Prostate gland (tissue), 2 donors: ENCODE data around the gene CILP2. TPM values are rescaled to one million over a fixed set of nuclear protein-coding genes. Genes with fewer than 3 reads are reported as not detected.
A peak's percentile ranks its signal among the peaks of the same experiment; 100 is the strongest.

Experiments used
- DNase-seq: peaks from one replicate; pipeline ENCODE4 v3.0.0-alpha.2; 2019; ENCODE audit warnings: low spot score
- H3K27ac ChIP-seq, 2 donors: fragments of 200-600 bp; sonication (generic); 2 replicates each; pipeline ENCODE4 v1.5.1; 2017 to 2019
- H3K27me3 ChIP-seq: fragments of 200-600 bp; sonication (generic); replicated peaks from 2 replicates; pipeline ENCODE4 v1.5.1; 2019; ENCODE audit not compliant: insufficient read depth
- H3K36me3 ChIP-seq, 2 donors: fragments of 200-600 bp; sonication (generic); 1 replicate in 1 of 2; 2 replicates in 1 of 2; pipeline versions ENCODE4 v1.5.1 to v1.8.1; 2017 to 2019
- H3K4me1 ChIP-seq: fragments of 200-600 bp; sonication (generic); replicated peaks from 2 replicates; pipeline ENCODE4 v1.5.1; 2019
- H3K4me3 ChIP-seq, 2 donors: fragments of 200-600 bp; sonication (generic); 2 replicates each; pipeline ENCODE4 v1.5.1; 2017 to 2019
- H3K9me3 ChIP-seq: fragments of 200-600 bp; sonication (generic); 2 replicates; pipeline ENCODE4 v1.5.1; 2017
- POLR2A ChIP-seq: fragments of 450-650 bp; IDR thresholded peaks from one replicate; pipeline ENCODE4 v1.6.1; 2016; ENCODE audit warnings: antibody characterized with exemption, mild to moderate bottlenecking
- POLR2AphosphoS5 ChIP-seq: sonication (generic); formaldehyde crosslinking; IDR thresholded peaks from one replicate; pipeline ENCODE4 v1.6.1; 2017; ENCODE audit warnings: antibody characterized with exemption
- WGBS: methylation state at CpG from one replicate; pipeline ENCODE4 v1.1.5; 2018; 5-methylcytosine and 5-hydroxymethylcytosine counted together
- intact Hi-C: fragments of 100-400 bp; cut with DNase I; formaldehyde crosslinking; loops from one replicate; pipeline ENCODE4 v1.14.2; 2022
- total RNA-seq, 2 donors: library from RNA; depleted of rRNA; stranded (reverse); fragments of >200 nt; gene quantifications; one replicate each; pipeline ENCODE4 v1.1.0, GENCODE V29; 2016
- TF ChIP-seq, protein P1 (sequence below), 4 experiments: fragments of 200-600 bp in 2 of 4; fragments of 450-650 bp in 2 of 4; sonication (generic) in 2 of 4; IDR thresholded peaks; 1 replicate in 3 of 4; 2 replicates in 1 of 4; pipeline ENCODE4 v1.5.1; 2016 to 2019; ENCODE audit warnings: antibody characterized with exemption in 4 of 4, mild to moderate bottlenecking in 2 of 4, moderate library complexity in 2 of 4

Gene CILP2
- total RNA-seq, 2 donors from 2014 or later, result 0.68 to 3.7 TPM

DNA sequence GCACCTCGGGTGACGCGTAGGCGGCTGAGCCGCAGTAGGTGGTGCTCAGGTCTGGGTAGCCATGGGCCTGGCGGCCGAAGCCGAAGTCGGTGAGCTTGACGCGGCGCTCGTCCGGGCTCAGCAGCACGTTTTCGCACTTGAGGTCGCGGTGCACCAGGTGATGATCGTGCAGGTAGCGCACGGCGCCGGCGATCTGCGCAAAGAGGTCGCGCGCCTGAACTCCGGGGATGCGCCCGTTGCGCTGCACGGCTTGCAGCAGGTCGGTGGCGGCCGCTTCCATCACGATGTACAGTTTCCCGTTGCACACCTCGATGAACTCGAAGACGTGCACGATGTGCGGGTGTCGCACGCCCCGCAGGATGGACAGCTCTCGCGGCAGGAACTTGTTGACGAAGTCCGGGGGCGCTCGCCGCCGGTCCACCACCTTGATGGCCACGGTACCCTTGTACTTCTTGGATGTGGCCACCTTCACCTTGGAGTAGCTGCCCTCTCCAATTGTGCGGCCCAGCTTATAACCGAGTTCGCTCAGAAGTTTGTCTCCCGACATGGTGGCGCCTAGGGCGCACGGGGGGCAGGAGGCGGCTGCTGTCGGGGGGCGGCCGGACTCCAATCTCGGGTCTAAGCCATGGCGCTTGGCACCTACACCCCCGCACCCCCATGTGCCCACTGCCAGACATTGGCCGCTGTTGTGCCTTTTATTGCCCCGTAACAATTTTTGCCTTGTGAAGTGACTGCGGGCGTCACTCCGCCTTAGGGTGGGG is 23.0 kb upstream of the CILP2 start, which contains the start of gene TSSK6:
Gene TSSK6, minus strand, starts transcription at position 668 of the 761 bp plus-strand sequence. Its CDS starts 121 bp downstream, at position 547.
- H3K27ac ChIP-seq, result peak within 1 kb of the TSS; percentile 81 to 83
- no peaks in the 10 kb centered on the region for H3K27me3 ChIP-seq
- no peaks in the 10 kb centered on the region for H3K36me3 ChIP-seq
- WGBS, result 82% methylated on average over 73 of the region's 74 CpGs
- no peaks in the 10 kb centered on the region for H3K9me3 ChIP-seq
- H3K4me1 ChIP-seq, result no peaks in the 10 kb centered on the region
- intact Hi-C loops, result no loop called here
- DNase-seq, result no peak
- TF ChIP-seq, protein P1, sequence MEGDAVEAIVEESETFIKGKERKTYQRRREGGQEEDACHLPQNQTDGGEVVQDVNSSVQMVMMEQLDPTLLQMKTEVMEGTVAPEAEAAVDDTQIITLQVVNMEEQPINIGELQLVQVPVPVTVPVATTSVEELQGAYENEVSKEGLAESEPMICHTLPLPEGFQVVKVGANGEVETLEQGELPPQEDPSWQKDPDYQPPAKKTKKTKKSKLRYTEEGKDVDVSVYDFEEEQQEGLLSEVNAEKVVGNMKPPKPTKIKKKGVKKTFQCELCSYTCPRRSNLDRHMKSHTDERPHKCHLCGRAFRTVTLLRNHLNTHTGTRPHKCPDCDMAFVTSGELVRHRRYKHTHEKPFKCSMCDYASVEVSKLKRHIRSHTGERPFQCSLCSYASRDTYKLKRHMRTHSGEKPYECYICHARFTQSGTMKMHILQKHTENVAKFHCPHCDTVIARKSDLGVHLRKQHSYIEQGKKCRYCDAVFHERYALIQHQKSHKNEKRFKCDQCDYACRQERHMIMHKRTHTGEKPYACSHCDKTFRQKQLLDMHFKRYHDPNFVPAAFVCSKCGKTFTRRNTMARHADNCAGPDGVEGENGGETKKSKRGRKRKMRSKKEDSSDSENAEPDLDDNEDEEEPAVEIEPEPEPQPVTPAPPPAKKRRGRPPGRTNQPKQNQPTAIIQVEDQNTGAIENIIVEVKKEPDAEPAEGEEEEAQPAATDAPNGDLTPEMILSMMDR (IDR thresholded peaks at IDR 0.05), result no peak
- TF ChIP-seq POLR2AphosphoS5 (no peak), POLR2A (no peak)
- H3K4me3 ChIP-seq, result peak within 1 kb of the TSS; percentile 59 to 67

DNA sequence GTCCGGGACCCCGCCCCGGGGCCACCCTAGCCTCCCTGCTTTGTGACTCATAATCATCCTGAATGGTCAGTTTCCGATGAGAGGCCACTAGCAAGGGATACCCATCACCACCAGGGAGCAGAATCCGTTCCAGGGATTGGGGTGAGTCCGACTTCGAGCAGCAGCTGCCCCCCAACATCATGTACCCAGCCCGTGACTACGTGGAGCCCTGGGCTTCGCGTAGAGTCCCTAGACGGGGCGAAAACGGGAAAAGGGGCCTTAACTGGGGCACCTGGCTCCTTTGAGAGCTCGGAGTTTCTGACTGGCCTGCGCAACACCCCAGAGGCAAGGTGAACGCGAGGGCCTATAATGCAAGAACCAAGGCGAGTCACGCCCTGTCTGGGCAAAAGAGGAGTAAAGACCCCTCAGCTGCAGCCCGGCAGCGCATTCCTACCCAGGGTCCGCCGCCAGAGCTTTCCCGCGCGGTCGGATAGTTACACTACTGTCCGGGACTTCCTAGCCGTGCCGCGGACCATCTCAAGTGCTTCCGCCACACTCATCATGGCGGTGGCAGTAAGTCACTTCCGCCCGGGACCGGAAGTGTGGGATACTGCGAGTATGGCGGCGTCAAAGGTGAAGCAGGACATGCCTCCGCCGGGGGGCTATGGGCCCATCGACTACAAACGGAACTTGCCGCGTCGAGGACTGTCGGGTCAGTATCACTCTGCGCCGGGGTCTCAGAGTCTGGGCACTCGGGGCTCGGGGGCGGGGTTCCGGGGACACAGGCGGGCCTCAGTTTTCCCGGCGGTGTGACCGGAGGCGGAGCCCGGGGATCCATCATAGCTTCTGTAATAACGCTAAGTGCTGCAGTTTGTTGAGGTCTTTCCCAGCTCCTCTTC is 22.2 kb upstream of the CILP2 start, which contains the start of gene NDUFA13:
Gene NDUFA13, plus strand, starts transcription at position 584 of the 878 bp plus-strand sequence. Its CDS starts 14 bp downstream, at position 598.
- DNase-seq, result peak; percentile 89
- 11% methylated on average over 29 of the region's 61 CpGs for WGBS
- no peaks in the 10 kb centered on the region for H3K9me3 ChIP-seq
- H3K36me3 ChIP-seq, result no peaks in the 10 kb centered on the region
- H3K4me1 ChIP-seq, result no peaks in the 10 kb centered on the region
- intact Hi-C loops, result no loop called here
- no peaks in the 10 kb centered on the region for H3K27me3 ChIP-seq
- H3K27ac ChIP-seq, result peak within 1 kb of the TSS; percentile 81 to 83
- TF ChIP-seq, protein P1 (IDR thresholded peaks at IDR 0.05), result peak in 1 of 4 experiments; percentile 19
- TF ChIP-seq POLR2A (peak; percentile 62), POLR2AphosphoS5 (peak; percentile 99)
- H3K4me3 ChIP-seq, result peak within 1 kb of the TSS; percentile 59 to 67

- peak overlapping the region in 1 of 2 donors; percentile 67 for H3K4me3 ChIP-seq
- no peak for DNase-seq
- no peaks in the 10 kb centered on the region for H3K9me3 ChIP-seq
- no peaks in the 10 kb centered on the region for H3K36me3 ChIP-seq
- 82% methylated on average over 10 of the region's 10 CpGs for WGBS
- H3K4me1 ChIP-seq, result no peaks in the 10 kb centered on the region
- intact Hi-C loops, result no loop called here
- no peaks in the 10 kb centered on the region for H3K27me3 ChIP-seq
- no peak for TF ChIP-seq POLR2A
- TF ChIP-seq, protein P1 (IDR thresholded peaks at IDR 0.05), result no peak
- TF ChIP-seq POLR2AphosphoS5, result no peak
- H3K27ac ChIP-seq, result no peak overlapping the region
These were observed 20.8 kb upstream of the CILP2 start for GRCh38 chr19:19517235-19517619.

DNA sequence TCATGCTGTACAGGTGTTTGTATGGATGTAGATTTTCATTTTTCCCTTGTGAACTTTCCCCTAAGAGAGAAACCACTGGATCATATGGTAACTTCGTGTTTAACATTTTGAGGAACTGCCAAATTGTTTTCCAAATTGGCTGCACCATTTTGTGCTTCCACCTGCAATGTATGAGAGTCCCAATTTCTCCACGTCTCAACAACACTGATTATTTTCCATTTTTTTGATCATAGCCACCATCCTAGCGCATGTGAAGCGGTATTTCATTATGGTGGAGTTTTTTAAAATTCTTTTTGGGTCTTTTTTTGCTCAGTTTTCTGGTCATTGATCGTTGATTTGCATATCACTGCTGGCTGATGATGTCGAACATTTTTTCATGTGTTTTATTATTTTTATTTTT is 17.1 kb upstream of the CILP2 start:
- Histone ChIP-seq H3K4me3 (no peak overlapping the region), H3K36me3 (no peaks in the 10 kb centered on the region), H3K27ac (no peak overlapping the region), H3K4me1 (no peaks in the 10 kb centered on the region), H3K27me3 (no peaks in the 10 kb centered on the region), H3K9me3 (no peaks in the 10 kb centered on the region)
- WGBS, result 78% methylated on average over 6 of the region's 6 CpGs
- intact Hi-C loops, result no loop called here
- TF ChIP-seq POLR2AphosphoS5 (no peak), POLR2A (no peak)
- TF ChIP-seq, protein P1 (IDR thresholded peaks at IDR 0.05), result no peak
- DNase-seq, result no peak
